ENCODE measurements around the gene TLE5.
"Not testable (repeated sequence)": the region's sequence is repeated elsewhere in the genome, so short reads cannot be mapped to it uniquely, and the experiment has no call there.

Gene TLE5

DNA sequence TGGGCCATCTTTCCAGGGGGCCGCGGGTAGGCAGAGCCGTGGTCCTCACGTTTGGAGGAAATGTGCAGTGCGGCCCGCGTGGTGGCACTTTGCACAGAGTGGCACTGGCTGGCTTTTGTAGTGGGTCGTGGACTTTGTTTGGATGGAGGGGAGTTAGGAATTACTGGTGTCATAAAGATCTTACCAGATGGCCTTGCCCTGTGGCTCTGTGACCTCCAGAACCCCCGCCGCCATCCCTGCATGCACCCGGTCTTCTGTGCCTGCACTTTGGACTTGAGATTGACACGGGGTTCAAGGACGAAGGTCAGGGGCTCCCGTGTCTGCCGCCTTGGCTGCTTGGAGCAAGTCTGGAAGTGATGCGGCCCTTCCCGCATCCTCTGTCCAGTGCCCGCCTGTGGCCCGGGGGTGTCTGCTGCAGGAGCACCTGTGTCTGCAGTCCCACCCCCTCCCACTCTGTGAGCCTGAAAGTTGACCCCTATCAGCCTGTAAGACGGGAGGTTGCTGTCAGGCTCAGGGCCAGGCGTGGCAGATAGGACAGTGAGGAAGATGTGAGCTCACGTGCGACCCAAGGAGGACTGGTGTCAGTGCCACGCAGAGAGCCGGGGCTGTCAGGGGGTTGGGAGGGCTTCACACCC lies 34.1 kb upstream of the TLE5 start:
- no peak for DNase-seq (ENCODE audit: low read depth in 2 of 2)

DNA sequence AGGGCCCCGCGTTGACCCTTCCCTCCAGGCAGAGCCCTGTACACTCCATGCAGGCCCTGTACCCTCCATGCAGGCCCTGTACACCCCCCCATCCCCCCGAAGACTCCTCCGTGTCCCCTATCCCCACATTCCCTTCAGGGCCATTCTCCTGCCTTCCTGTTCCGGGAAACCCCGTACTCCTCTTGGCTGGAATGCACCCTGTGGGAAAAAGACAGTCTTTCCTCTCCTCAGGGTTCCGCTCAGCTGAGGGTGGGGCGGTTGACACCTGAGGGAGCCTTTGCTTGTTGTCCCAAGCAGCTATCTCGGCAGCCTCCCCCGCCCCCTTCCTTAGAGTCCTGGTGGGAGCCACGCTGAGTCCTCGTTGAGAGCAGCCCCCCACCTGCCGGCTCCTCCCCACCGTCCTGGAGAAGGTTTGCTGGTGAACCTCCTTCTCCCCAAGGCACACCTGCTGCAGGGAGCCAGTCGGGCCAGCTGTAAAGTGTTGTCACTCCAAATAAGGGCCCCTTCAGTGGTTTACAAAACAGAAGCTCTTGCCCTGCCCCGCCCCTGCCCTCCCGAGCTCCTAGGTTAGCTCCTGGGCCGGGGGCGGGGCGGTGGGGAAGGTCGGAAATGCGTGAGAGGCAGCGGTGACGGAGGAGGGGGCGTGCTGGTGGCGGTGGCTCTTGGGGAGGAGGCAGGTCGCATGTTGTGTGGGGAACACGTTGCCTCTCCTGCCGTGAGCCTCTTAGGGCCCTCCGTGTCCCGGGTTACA lies 33.3 kb upstream of the TLE5 start:
- peak; percentile 15 to 37 for DNase-seq (ENCODE audit: low read depth in 2 of 2)

DNA sequence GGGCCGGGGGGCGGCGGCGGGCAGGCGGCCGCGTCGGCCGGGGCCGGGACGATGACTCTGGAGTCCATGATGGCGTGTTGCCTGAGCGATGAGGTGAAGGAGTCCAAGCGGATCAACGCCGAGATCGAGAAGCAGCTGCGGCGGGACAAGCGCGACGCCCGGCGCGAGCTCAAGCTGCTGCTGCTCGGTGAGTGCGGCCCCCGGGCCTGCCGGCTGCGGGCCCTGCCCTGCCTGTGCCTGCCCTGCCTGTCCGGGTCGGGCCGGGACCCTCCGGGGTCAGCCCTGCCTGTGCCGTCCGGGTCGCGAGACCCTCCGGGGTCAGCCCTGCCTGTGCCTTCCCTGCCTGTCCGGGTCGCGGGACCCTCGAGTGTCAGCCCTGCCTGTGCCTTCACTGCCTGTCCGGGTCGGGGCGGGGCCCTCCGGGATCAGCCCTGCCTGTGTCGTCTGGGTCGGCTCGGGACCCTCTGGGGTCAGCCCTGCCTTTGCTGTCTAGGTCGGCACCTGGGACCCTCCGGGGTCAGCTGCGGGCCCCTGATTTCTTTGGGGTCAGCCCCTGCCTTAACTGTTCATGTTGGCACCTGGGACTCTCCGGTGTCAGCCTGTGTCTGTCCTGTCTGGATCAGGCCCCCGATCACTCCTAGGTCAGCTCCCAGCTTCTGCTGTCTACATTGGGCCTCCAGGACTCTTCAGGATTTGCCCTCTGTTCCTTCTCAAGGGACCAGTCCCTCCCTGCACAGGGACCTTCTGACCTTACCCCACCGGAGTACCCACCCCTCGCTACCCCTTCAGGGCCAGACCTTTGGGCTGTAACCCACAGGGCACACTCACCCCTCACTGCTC lies 32.5 kb upstream of the TLE5 start:
- DNase-seq (ENCODE audit: low read depth in 2 of 2): no peak

DNA sequence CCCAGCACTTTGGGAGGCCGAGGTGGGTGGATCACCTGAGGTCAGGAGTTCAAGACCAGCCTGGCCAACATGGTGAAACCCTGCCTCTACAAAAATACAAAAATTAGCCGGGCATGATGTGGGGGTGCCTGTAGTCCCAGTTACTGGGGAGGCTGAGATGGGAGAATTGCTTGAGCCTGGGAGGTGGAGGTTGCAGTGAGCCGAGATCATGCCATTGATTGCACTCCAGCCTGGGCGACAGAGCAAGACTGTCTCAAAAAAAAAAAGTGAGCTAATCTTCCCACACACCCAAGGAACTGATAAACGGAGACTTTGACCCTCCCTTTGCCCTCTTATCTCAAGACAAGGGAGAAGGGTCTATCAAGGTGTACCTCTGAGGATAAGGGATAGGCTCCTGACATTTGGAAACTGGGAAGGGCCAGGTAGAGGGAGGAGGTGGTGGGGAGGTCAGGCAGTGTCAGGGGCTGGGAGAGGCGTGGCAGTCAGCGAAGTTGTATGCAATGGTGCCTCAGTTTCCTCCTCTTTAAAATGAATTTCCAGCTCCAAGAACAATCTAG lies 27.1 kb upstream of the TLE5 start:
- DNase-seq (ENCODE audit: low read depth in 2 of 2): not testable (repeated sequence)

DNA sequence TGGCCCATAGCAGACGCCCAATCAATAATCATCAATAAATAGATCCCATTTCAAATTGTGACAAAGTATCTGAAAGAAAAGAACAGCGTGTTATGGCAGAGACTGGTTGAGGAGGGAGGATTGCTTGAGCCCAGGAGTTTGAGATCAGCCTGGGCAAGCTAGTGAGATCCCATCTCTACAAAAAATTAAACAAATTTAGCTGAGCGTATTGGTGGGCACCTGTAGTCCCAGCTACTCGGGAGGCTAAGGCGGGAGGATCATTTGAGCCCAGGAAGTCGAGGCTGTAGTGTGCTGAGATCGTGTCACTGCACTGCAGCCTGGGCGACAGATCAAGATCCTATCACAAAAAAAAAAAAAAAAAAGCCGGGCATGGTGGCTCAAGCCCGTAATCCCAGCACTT lies 25.5 kb upstream of the TLE5 start:
- no peak for DNase-seq (ENCODE audit: low read depth in 2 of 2)

DNA sequence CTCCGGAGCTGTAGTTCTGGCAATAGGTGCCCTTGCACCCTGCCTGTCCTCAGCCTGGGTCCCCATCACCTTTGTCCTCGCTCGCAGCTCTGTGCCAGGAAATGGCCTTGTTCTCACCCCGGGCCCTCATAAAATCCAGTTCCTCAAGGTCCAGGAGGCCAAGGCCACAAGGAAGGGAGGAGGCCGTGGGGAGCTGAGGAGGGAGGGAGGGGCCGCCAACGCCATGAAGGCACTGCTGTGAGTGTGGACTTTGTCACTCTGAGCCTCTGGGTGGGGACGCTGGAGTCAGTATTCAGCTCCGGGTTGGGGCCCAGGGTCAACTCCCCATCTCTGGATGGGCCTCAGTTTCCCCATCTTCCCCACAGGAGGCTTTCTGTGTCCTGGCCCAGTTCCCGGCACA lies 22.6 kb upstream of the TLE5 start:
- no peak for DNase-seq (ENCODE audit: low read depth in 2 of 2)

DNA sequence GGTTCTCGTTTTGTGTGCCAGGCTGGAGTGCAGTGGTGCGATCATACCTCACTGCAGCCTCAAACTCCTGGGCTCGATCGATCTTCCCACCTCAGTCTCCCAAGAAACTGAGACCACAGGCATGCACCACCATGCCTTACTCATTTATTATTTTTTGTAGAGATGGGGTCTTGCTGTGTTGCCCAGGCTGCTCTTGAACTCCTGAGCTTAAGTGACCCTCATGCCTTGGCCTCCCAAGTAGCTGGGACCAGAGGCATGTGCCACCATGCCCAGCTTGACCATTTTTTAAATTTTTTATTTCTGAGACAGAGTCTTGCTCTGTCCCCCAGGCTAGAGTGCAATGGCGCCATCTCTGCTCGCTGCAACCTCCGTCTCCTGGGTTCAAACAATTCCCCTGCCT lies 21.7 kb upstream of the TLE5 start:
- no peak for DNase-seq (ENCODE audit: low read depth in 2 of 2)

DNA sequence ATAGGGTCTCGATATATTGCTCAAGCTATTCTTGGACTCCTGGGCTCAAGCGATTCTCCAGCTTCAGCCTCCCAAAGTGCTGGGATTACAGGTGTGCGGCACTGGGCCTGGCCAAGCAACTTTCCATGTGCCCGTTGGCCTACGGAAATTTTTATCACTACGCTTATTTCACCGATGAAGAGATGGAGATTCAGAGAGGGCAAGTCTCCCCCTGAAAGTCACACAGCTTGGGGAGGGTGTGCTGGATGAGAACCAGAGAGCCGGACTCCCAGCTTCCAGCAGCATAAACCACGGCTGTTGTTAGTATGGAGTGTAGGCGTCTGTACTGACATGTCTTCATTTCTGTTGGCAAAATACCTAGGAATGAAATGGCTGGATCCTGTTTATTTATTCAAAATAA lies 20.0 kb upstream of the TLE5 start:
- no peak for DNase-seq (ENCODE audit: low read depth in 2 of 2)

DNA sequence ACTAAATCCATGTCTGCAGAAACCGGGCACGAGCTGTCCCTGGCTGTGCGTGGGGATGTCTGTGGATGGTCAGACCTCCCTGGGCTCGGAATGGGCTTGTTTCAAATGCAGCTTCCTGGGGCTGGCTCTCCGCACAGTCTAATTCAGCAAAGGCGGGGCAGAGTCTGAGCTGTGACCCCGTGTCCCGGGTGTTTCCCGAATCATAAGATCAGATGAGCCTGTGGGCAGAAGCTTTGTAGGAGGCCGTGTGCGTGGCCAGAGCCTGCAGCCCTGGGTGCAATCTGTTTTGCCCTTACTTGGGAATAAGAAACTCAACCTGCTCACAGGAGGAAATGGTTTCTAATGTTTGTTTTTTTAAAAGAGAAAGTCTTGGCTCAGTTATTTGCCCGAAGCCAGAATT lies 18.0 kb upstream of the TLE5 start:
- no peak for DNase-seq (ENCODE audit: low read depth in 2 of 2)

DNA sequence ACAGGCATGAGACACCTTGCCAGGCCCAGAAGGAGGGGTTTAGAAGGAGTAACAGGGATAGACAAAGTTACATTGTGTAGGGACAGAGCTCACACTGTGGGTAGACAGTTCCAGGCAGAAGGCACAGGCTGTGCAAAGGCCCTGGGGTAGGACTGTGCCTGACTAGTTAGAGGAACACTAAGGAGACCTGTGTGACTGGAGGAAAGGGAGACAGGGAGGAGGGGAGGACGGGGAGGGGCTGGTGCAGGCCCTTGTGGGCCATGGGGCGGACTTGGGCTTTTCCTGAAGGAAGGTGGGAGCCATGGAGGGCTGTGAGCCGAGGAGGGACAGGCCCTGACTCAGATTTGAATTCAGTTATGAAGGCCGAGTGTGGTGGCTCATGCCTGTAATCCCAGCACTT lies 17.3 kb upstream of the TLE5 start:
- no peak for DNase-seq (ENCODE audit: low read depth in 2 of 2)

DNA sequence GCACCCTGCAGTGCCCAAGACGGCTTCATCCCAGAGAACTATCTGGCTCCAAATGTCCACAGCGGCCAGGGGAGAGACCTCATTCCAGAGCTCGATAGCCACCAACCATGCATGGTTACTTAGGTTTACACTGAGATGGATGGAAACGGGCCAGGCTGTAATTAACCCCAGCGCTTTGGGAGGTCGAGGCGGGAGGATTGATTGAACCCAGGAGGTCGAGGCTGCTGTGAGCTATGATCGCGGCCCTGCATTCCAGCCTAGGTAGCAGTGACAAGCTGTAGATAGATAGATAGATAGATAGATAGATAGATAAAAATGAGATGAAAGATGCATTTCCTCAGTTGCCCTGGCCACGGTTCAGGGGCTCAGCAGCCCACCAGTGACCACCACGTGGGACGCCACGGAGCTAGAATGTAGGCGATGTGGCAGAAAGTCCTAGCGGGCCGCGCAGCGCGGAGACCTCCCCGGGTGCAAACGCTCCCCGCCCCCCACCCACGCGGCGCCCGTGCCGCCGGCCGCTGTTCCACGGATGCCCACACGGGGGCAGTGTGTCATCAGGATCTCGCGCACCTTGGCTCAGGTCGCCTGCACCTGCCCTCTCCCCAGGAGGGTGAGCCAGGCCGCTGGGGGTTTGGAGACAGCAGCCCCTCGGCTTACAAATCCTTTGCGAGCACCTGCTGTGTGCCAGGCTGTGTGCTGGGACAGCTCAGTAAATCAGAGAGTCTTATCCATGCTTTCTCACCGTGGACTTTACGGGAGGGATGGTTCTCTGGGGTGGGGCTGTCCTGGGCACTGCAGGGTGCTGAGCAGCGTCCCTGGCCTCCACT lies 13.5 kb upstream of the TLE5 start:
- peak; percentile 73 to 76 for DNase-seq (ENCODE audit: low read depth in 2 of 2)

DNA sequence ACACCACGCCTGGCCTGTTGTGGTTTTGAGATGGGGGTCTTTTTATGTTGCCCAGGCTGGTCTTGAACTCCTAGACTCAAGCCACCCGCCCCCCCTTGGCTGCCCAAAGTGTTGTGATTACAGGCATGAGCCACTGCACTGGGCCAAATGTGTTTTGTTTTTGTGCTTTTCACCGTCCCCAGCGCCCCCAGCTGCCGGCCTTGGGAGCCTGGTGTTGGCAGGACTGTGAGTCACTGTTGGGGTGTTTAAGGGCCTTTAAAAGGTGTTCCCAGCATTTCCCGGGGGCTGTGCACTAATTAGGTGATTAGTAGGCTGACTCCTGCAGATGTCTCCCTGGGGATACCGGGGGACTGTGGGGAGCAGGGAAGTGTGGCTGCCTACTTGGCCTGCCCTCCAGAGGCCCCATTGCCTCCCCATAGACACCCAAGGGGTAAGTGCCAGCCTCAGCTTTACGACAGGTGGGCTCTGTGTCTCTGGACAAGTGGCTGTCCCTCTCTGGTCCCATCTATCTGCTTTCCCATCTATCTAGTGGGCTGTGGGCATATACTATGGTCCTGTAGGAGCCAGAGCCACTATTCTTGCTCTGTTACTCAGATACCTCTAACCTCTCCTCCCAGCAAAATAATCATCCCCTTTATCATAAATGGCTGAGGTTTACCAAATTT lies 11.8 kb upstream of the TLE5 start:
- DNase-seq (ENCODE audit: low read depth in 2 of 2): no peak

DNA sequence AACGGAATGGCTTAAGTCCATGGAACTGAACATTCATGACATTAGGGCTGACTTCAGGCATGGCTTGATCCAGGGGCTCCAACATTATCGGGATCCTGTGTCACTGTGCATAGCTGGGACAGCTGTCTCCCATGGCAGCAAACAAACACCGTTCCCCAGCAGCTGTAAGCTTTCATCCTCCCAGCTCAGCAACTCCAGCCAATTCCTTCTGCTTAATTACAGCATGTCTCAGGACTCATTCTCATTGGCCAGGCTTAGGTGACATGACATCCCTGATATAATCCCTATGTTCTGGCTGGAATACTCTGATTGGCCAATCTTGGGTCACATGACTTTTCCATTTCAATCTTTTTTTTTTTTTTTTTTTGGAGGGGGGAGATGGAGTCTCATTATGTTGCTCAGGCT lies 10.9 kb upstream of the TLE5 start:
- no peak for DNase-seq (ENCODE audit: low read depth in 2 of 2)

DNA sequence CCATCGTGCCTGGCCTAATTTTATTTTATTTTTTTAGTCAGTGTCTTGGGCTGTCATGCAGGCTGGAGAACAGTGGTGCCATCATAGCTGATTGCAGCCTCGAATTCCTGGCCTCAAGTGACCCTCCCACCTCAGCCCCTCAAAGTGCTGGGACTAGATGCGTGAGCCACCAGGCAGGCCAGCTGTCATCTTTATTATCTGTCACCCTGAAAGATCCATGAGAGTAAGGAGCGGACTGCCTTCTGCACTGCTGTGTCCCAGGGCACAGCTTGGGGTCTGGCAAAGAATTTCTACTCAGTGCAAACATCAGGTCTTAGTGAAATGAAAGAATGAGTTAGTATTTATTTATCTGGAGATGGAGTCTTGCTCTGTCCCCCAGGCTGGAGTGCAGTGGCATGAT lies 9.5 kb upstream of the TLE5 start:
- DNase-seq (ENCODE audit: low read depth in 2 of 2): no peak

DNA sequence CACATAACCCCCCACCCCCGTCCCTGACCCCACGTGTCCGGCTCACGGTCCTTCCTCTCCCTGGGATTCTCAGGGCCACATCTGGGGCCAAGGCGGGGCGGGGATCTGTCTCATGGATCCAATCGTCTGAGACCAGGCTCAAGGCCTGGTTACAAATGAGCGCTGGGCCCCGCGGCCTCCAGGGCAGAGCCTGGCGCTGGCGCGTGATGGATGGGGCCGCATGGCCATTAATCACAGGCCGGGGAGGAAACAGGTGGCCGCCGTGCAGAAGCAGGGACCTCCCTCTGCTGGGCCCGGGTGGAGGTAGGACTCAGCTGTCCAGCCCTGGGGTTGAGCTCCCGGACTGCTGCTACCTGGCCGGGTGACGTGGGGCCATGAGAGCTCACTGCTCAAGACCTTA lies 5.8 kb upstream of the TLE5 start:
- DNase-seq (ENCODE audit: low read depth in 2 of 2): no peak

DNA sequence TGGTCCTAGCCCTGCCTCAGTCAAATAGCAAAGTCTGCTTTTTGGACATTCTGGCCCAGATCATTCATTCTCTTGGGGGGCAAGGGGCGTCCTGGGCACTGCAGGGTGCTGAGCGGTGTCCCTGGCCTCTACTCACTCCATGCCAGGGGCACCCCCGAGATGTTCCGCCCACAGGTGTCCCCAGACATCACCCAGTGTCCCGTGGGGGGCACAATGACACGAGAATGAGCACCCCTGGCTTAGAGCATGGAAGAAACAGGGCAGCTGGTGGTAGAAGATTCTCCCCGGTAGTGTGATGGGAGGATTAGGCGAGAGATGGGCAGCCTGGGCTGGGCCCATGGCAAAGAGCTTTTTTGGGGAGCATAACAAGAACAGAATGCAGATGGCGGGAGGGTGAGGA lies 5.3 kb upstream of the TLE5 start:
- no peak for DNase-seq (ENCODE audit: low read depth in 2 of 2)

DNA sequence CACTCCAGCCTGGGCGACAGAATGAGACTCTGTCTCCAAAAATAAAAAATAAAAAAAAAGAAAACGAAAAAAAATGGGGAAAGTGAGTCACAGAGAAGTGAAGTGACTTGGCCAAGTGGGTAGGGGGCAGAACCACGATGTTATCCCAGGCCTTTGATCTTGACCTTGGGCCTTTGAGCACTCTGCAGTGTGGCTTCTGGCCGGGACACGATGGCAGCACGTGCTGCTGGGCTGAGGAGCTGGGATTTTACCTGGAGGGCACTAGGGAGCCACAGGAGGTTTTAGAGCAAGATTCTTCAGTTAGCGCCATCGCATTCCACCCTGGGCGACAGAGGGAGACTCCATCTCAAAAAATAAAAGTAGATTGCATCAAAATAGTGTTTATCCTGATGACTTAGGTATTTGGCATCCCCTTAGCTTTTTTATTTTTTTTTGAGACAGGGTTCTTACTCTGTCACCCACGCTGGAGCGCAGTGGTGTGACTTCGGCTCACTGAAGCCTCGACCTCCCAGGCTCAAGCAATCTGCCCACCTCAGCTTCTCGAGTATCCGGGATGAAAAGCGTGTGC lies 4.3 kb upstream of the TLE5 start:
- DNase-seq (ENCODE audit: low read depth in 2 of 2): no peak

DNA sequence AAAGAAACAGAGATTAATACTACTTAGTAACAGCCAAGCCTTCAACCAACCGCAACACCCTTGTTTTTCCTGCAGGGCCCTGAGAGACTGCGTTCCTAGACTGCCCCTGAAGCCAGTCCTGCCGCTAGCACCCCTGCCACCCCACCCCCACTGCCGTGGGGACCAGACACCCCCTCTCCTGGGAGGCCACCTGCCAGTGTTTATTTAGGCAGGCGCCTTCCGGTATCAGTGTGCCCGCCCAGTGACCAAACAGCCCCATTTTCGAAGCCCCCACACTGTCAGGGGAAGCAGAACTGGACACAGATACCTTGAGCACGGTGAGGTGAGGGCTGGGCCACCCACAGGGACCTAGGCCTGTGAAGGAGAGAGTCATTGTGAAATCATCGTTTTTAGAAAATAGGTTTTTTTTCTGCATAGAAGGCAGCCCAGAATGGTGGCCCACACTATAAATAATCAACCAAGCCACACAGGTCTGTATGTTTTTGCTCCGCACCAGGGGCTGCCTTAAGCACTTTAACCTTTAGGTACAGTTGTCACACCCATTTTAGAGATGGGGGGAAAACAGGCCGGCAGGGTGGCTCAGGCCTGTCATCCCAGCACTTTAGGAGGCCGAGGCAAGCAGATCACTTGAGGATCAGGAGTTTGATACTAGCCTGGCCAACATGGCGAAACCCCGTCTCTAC lies 3.5 kb upstream of the TLE5 start:
- no peak for DNase-seq (ENCODE audit: low read depth in 2 of 2)

DNA sequence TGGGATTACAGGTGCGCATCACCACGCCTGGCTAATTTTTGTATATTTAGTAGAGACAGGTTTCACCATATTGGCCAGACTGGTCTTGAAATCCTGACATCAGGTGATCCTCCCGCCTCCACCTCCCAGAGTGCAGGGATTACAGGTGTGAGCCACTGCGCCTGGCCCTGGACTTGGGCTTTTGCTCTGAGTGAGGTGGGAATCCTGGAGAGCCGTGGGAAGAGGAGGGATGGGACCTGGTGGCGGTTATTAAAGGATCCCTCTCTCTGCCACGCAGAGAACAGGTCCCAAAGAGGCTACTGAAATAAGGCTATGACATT lies 1.7 kb upstream of the TLE5 start:
- DNase-seq (ENCODE audit: low read depth in 2 of 2): no peak
